Activated CD4-positive, alpha-beta T cell treated with anti-CD3 and anti-CD28 coated beads for 24 hours (primary cell): ENCODE data around the gene MEDAG.
"Not testable (repeated sequence)": the region's sequence is repeated elsewhere in the genome, so short reads cannot be mapped to it uniquely, and the experiment has no call there.

Source experiments
- DNase-seq, 2 donors: peaks; one replicate each; pipeline ENCODE4 v3.0.0-alpha.2; 2020; ENCODE audit warnings: low read depth in 2 of 2

The MEDAG gene

DNA sequence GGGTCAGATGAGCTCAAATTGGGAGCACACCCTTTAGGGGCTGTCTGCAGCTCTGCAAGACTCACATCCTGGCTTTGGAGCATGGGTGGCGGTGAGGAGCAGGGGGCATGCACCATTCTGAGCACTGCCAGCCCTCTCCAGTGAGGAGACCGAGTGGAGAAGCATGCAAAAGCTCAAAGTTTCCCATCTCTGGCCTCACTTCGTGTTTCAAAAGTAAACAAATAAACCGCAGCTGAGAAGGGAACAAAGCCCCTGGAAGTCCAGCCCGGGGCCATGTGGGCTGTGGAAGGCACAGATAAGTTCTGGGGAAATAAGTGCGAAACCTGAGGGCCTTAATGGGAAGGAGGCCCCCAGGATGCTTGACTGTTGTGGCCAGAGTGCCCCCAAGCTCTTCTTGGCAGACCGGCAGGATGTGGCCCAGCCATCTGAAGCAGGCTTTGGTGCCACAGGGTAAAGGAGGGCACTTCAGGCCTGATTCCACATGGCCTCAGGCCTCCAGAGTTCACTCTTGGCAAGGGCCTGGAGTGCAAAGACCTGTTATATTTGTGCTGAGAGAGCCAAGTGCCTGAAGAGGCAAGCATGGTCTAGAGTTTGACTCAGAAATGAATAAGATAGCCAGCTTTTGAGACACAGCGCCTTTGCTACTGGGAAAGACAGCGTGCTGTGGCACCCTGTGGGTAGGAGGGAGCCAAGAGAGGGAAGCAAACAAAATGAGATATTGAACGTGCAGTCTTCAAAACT is 1.2 kb downstream of the MEDAG start:
- DNase-seq: no peak

DNA sequence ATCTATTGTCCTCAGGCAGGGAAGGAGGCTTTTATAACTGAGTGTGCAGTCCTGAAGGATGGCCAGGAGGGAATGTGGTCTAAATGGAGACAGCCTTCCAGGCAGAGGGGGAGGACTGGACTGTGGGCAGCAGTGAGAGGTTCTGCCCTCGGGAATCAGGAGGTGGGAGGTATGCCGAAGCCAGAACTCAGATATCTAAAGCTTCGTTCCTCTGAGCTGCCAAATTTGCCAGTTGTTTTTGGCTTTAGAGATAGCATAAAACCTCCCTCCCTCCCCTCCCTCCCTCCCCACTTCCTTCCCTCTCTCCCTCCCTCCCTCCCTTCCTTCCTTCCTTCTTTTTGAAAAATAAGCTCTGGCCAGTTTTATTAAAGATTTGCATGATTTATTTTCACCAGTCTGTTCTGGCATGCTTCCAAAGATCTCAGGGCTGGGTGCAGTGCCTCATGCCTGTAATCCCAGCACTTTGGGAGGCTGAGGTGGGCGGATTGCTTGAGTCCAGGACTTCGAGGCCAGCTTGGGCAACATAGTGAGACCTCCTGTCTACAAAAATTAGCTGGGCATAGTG is 2.4 kb downstream of the MEDAG start:
- DNase-seq: no peak

DNA sequence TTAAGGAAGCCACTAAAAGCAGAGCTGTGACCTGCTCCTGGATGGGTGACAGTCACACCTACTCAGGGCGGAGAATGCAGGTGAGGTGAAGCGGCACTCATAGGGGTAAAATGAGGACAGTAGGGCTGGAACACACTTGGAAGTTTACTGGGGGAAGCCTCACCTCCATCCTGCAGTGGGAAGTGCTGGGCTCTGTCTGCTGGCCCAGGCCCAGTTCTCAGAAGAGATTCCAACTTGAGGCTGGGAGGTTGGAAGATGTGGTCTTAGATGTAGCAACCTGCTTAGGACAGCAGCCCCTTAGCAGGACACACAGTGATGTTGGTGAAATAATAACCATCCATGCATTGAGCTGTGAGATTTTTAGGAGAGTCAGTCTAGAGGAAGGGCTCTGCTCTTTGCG is 4.6 kb downstream of the MEDAG start:
- DNase-seq: no peak

DNA sequence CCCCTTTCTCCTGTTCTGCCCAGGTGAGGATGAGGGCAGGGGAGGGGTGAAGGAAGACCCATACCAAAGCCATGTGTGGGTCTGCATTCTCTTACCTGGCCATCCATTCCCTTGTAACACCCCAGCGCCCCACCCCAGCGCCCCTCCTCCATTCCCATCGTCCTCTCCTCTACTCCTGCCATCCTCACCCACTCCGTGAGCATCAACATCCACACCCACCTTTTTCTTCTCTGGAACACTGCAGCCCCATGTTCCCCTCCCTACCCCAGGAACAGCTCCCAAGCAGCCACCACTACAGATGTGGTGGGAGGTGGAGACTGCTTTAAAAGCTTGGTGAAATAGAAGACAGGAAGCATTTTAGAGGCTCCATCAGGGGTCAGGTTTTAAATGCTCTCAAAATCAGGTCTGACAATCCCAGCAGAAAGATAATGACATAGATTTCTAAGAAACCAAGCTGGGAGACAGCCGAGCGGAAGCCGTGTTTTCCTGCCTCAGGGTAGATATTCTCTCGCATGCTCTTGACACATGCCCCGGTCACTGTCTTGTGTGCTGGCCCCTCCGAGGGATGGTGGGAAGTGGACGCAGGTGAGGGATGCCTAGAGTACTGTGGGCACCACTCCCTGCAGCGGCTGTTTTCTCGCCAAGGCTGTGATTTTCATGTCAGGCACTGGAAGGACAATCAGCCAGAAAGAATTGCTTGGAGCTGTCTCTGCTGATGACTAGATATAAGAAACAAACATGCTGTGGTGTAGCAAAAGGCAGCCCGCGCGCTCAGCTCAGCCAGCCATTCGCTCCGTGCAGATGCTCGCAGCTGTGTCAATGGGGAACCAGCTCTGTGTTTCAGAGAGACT is 9.8 kb downstream of the MEDAG start:
- DNase-seq: no peak

DNA sequence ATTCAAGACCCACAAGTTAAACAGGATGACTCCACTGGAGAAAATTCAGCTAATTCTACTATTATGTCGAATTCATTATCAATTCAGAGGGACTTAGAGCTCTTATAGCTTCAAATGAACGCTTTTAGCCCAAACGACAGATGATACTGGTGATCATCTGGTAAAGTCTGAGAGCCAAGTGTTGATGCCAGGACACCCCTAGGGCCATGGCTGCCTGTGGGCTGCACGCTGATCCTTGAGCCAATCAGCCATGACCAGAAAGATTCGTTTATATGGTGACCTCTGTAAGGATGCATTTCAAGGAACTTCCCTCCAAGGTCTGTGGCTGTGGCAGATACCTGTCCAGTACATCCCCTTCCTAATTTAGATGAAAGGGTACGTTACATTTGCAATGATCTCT is 10.9 kb downstream of the MEDAG start:
- DNase-seq: no peak

DNA sequence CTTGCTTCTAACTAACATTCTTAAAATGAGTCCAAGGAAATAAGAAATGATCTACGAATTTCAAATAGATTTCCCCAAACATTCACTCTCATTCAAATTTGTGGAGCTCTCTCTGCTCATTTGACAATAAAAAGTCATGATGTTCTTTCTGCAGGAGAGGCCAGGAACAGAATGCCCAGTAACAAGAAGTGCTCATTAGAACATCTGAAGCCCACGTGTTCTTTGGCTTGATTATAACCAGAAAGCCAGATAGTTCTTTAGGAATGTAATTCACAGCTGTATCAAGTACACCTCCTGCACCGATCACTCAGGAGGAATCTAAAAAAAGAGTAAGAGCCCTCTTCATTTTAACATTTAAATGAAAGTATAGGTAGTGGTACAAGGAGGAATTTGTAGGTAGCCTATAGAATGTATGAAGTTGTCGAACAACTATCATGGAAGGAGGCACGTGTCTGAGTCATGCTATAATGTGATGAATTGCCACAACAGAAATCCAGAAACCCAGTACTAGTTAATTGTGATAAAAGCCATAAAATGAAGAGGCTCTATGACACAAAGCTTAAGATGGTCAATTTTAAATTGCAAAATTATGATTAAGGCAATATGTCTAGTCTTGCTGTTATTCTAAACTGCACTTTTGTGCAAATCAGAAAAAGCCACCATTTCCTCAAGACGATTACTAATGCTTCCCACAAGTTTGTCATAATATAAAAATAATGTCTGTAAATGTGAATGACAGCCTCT is 12.8 kb downstream of the MEDAG start:
- DNase-seq: no peak

DNA sequence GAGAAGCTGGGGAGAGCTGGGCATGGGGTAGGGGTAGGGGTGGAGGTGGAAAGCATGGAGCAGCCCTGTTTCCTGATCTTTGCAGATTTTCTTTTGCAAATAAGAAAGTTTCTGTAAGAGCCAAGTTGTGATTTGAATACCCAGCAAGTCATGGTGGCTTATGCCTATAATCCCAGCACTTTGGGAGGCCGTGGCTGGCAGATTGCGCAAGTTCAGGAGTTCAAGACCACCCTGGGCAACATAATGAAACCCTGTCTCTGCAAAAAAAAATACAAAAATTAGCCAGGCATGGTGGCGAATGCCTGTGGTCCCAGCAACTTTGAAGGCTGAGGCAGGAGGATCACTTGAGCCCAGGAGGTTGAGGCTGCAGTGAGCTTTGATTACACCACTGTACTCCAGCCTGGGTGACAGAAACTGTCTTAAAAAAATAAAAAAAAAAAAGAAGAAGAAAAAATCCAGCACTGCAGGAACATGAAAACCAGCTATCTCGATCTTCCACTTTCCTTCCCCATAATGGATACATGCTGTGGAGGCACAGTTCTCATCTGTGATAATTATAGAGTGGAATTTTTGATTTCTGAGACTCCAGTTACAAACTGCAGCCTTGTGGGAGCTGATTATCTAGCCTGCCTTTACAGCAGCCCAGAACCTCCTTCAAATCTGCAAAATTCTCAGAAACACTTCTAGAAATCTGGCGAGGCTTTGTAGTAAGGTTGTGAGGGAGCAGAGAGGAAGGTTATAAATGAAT is 14.3 kb downstream of the MEDAG start:
- DNase-seq: no peak

DNA sequence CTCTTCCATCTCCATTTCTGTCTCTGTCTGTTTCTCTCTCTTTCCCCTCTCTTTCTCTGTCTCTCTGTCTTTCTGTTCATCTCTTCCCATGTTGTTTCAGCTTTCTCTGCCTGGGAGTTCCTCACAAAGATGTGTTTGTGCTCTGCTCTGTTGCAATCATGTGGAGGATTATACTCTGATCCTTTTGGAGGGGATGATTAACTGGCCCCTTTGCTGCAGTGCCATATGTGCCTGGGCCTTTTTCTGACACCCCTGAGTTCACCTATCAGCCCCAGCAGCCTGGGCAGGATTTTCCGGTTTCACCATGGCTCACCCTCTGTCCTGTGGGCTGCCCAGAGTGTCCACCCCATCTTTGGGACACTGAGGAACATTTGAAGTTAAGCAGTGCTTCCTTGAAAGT is 17.3 kb downstream of the MEDAG start:
- no peak for DNase-seq

DNA sequence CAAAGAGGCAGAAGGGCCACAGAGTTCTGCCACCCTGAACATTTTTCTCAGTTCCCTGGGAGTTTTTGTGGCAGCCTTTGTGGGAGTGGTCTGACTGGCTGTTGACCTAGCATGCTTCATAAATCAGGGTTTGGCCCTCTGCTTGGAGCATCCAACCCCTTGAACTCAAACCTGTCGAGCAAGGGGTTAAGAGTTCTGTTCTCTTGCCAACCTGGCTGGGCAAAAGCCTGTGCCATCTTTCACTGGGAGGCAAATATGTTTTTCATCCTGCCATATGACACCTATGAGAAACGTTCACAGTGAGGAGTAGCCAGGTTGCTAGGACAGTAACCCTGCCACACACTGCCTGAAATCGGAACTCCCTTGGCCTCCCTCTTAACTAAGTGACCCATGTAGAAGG is 18.6 kb downstream of the MEDAG start:
- no peak for DNase-seq

DNA sequence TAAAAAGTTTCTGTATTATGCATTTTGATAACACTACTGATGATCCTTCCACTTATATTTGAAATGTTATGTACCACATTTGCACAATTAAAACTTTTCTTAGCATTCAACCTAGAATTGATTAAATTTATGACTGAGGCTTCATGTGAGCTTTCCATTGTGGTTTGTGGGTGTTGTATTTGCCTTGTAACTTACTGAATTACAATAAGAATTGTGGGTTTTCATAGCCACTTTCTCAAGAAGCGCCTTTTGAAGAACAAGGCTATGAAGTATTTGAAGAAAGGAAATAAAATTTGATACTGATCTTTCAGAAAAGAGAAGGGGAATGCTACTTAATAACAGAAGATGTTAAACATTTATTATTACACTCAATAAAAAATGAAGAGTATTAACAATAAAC is 19.4 kb downstream of the MEDAG start:
- no peak for DNase-seq

DNA sequence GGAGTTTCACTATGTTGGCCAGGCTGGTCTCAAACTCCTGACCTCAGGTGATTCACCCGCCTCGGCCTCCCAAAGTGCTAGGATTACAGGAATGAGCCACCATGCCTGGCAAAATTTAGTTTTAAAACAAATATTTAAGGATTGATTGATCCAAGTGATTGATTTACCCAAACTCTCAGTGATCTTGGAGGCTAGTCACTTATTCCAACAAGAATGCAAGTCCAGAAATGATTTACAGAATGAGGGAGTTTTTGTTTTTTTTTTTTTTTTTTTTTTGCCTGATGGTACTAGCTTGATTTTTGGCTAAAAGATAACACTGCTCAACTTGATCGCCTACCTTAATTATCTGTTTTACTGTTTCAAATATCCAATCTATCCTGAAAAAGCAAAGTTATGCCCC is 20.7 kb downstream of the MEDAG start:
- no peak for DNase-seq

DNA sequence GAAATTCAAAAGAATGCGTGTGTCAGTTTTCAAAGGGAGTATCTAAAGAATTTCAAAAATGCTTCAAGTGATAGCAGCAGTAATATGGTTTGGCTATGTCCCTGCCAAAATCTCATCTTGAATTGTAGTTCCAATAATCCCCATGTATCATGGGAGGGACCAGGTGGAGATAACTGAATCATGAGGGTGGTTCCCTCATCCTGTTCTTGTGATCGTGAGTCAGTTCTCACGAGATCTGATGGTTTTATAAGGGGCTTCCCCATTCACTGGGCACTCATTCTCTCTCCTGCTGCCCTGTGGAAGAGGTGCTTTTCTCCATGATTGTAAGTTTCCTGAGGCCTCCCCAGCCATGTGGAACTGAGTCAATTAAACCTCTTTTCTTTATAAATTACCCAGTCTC is 21.1 kb downstream of the MEDAG start:
- not testable (repeated sequence) for DNase-seq

DNA sequence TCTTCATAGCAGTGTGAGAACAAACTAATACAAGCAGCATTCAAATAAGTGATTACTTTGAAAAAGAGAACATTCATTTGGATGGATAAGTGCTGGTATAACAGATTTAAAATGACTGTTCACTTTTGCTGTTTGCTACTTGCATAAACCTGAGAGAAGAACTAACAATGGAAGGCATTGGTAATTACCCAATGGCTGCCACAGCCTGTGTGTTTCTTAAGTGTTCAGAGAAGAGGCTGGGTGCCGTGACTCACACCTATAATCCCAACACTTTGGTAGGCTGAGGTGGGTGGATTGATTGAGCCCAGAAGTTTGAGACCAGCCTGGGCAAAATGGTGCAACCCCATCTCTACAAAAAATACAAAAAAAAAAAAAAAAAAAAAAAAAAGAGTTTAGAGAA is 21.5 kb downstream of the MEDAG start:
- no peak for DNase-seq

DNA sequence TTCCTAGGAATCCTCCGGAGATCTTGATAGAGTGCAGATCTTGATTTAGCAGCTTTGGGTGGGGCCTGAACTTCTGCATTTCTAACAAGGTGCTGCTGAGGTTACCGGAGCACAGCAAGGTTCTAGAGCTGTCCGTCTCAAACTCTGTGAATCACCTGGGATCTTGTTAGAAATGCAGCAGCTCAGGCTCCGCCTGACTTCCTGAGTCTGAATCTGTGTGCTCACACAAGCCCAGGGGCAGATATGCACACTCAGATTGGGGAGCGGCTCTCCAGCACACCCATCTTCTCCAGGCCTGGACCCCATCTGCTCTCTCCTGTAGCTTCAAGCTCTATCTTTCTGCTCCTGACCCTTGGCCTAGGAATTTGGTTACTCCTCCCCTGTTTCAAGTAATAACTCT is 22.9 kb downstream of the MEDAG start:
- no peak for DNase-seq

DNA sequence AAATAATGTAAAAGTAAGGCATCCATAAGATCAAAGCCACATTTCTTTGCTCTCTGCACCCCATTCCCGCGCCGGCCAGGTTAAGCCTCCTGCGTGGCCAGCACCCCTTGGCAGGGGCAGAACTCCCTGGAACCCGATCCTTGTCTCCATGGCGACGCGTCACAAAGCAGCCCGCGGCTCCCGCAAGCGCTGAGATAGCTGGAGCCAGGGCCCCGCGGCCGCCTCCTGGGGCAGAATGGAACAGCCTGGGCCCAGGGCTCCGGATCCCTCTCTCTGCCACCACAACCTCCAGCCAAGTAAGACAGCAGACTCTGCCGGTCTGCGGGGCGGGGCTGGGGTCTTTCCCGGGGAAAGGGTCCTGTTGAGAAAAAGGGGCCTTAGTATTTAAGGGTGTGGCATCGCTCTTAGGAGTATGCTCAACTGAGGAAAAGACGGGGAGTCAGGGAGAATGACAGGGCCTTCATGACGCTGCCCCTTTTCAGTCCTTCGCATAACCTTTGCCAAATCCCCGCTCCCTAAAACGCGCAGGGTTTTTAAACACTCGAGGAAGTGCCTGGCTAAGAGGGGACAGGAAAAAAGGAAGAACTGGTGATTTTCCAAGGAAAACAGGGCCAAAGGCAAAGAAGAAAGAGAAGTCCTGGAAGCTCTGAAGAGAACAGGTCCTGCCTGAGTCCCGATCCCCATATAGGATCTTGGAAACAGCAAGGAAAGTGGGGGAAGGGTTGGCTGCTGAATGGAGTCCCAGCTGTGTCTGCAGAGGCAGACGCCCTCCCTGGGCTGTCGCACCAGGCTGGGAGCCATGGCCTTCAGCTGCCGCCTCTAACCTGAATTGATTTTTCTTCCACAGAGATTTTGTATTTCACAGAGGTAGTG is 26.6 kb downstream of the MEDAG start, which contains the start of gene TEX26:
Gene TEX26, plus strand, starts transcription at position 176 of the 873 bp plus-strand sequence. Its CDS starts 60 bp downstream, at position 236.
- no peak for DNase-seq

DNA sequence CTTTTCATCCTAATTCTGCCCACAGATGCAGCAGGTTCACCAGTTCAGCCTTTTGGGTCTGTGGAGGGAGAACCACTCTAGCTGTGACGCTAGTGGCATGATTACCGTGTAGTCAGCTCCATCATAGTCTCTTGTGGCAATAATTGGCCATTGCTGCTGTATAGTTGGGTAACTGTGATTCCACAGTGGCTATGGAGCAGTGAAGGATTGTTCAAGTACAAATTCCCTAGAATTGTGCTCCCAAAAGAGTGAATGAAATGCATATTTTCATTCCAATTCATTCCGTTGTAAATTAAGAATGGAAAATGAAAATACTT is 27.2 kb downstream of the MEDAG start:
- DNase-seq: no peak

DNA sequence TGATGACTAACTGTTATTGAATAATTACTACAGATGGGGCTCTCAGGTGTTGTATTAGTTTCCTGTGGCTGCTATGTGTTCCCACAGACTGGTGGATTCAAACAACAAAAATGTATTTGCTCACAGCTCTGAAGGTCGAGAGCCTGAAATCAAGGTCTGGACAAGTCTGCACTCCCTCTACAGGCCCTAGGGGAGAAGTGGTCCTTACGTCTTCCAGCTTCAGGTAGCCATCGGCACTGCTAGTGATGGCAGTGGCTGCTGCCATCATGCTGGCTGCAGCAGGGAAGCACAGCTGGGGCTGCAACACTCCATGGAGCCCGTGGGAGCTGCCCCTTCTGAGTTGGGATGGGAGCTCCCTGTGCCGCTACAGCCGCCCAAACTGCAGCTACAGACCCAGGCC is 28.3 kb downstream of the MEDAG start:
- DNase-seq: no peak

DNA sequence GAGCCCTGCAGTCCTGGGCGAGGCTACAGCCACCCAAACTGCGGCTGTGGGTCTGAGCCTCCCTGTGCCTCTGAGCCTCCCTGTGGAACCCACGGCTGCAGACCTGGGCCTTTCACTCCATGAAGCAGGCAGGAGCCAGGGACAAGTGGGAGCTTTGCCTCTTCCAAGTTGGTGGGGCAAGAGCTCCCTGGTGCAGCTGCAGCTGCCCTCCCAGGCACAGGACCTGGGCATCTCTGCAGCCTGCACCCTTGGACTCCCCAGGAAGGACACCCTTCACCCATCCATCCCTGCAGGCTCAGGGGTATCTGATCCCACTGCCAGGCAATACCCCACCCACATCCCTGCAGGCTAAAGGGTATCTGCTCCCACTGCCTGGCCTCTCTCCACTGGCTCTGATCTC is 28.7 kb downstream of the MEDAG start:
- no peak for DNase-seq

DNA sequence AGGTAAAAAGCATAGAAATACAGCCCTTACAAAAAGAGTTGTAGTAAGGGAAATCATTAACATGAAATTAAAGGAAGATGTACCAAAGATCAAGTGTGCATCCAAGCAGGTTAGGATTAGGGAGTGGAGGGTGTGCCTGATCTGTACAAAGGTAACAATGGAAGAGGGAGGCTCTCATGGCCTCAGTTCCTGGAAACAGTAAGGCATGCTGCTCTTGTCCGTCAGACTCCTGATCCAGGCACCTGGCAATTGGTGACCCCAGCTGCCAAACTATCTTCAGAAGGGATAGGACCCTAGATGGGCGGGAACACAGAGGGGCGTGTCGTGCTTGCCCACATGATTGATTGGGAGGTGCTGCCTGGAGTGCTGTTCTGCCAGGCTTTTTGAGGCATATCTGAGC is 30.9 kb downstream of the MEDAG start:
- no peak for DNase-seq

DNA sequence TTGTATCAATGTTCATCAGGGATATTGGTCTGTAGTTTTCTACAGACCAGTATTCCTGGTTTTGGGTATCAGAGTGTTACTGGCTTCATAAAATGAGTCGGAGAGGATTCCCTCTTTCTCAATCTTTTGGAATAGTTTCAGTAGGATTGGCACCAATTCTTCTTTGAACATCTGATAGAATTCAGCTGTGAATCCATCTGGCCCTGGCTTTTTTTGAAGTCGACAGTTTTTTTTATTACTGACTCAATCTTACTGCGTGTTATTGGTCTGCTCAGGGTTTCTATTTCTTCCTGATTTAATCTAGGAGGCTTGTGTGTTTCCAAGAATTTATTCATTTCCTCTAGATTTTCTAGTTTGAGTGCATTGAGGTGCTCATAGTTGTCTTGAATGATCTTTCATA is 37.8 kb downstream of the MEDAG start:
- no peak for DNase-seq
